ELF-1 (cell line): Measurements from ENCODE around the gene YOD1.

Experiments used
- DNase-seq: peaks from one replicate; pipeline ENCODE4 v3.0.0-alpha.2; 2016; ENCODE audit warnings: low read depth, low spot score

Gene YOD1

GRCh38 chr1:207051191-207051943, at the start of gene YOD1:
Gene YOD1 (minus strand): TSS chr1:207051208. CDS start chr1:207051030, 178 bp downstream.
- no peak for DNase-seq

- DNase-seq = no peak
Observed at GRCh38 chr1:207097871-207098324, 46.9 kb upstream of the YOD1 start.

- no peak for DNase-seq
Observed at GRCh38 chr1:207093944-207094343, 42.9 kb upstream of the YOD1 start.

DNA sequence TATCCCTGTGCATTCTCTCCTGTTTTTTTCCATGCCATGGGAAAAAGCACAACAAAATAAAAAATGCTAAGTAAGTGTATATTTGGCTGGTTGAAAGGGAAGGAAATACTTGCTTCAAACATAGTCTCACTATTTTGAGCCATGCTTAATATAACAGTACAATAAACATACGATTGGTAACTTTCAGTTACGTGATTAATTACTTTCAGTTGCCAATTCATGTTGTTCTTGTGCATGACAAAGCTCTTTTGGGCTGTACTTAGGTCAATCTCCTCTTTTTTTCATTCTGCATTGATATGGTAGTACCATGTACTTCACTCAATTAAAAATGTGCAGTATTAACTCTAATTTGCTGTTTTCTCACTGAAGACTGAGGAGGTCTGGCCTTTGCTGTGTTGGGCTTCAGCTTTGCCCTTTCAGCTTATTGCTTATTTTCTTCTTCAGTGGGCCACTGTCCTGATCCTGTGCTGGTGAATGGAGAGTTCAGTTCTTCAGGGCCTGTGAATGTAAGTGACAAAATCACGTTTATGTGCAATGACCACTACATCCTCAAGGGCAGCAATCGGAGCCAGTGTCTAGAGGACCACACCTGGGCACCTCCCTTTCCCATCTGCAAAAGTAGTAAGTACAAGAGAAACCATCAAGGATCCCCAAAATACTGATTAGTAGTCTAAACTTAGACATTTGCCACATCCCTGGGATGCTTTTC, 40.3 kb upstream of the YOD1 start:
- DNase-seq = no peak

- no peak for DNase-seq
Observed at GRCh38 chr1:207089627-207090355, 38.8 kb upstream of the YOD1 start.

DNA sequence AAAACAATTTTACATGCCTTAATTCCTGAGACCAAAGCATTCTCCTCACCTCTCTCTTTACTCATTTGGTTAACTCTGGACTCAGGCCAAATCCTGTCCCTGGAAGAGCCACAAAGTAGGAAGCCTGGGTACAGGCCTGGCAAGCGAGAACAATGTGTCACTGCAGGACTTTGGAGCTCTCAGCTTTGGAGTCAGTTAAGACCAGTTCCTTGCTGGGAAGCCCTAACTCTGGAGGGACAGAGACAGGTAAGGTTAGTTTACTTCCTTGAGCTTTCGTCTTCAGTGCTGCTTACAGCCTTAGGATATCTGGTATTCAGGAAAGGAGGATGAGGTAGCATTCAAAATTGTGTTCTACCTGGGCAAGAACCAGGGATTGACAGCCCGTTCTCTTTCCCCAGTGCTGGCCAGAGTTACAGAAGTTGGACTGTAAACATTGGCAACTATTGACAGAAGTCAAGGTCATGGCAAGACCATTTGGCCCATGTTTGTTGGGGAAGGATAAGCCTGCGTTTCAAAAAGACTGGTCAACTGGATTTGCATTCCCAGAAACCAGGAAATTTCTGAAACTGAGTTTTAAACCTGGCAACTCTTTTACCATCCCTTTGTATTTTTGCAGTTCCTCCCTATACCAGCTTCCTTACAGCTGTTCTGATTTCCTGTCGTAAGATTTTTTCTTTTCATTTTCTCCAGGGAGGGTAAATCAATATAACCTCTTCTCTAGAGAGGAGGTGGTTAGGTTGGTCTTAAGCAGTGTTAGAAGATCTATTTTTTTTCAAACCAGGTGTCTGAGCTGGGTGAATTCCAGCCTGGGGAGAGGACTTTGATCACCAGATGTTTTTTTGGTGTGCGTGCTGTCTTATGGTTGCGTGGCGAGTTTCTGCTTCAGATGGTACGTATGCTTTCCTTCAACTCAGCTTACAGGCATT, 38.0 kb upstream of the YOD1 start, which contains the start of gene C4BPB:
Gene C4BPB, plus strand, starts transcription at position 160 of the 926 bp plus-strand sequence. Its CDS starts 672 bp downstream, at position 832.
- peak; percentile 16 for DNase-seq

- DNase-seq = no peak
Observed at GRCh38 chr1:207088161-207088560, 37.2 kb upstream of the YOD1 start.

- DNase-seq = no peak
Observed at GRCh38 chr1:207085887-207086286, 34.9 kb upstream of the YOD1 start.

- DNase-seq = peak; percentile 75
Observed at GRCh38 chr1:207084701-207085180, 33.7 kb upstream of the YOD1 start.

GRCh38 chr1:207084232-207084631, 33.2 kb upstream of the YOD1 start:
- DNase-seq = no peak

DNA sequence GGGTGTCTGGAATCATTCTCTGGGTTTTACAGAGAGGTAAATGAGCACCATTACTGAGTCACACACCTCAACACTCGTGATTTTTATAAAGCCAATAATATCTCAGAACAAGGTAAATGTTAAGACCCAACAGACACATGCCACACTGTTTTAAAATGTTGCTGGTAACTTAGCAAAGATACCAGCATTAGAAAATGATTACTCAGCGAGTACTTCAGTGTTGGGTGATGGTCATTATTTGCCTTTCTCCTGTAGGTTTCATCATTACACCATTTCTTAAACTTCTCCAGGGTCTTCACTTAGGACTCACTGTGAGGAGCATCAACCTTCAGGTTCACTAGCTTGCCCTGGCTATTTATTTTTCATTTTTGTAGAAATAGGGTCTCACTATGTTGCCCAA, 30.8 kb upstream of the YOD1 start:
- DNase-seq = no peak

- no peak for DNase-seq
Observed at GRCh38 chr1:207081088-207081487, 30.1 kb upstream of the YOD1 start.

GRCh38 chr1:207079706-207080241, 28.8 kb upstream of the YOD1 start:
- DNase-seq = no peak

GRCh38 chr1:207078578-207079132, 27.6 kb upstream of the YOD1 start:
- no peak for DNase-seq

DNA sequence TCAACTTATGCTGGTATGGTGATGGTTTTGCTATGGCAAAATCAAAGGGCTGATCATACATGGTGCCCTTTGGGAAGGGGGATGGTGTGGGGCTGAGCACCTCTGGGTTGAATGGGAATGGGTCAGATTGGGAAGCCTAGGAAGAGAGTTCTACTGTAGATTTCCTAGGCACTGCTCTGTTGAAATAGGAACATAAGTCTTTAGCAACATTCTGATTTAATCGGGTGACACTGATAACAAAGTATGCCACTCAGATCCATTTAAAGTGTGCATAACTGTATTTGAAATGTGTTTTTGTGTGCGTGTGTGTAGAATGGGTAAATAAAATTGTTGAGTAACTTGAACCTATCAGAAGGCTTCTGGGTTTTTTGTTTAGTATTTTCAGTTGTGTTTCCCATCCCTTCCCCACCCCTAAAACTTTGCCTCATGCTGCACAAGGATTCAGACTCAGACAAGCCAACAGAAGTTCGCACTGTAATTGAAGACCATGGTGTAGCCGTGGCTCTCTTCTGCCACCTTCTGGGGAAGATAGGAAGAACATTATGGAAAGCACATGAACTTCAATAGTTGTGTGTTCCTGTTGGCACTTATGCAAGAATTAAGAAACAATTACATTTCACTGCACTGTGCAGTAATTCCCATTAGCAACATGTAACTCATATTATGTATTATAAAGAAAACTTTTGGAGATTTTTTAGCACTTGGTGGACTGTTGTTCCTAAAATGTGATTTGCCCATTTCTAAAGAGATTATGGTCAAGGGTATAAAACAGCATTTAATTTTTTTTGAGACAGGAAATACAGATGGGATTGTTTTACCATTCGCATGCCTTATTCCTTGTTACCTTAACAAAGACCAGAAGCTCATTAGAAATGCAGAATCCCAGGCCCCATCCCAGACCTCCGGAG, 26.7 kb upstream of the YOD1 start:
- peak; percentile 36 for DNase-seq

- no peak for DNase-seq
Observed at GRCh38 chr1:207077012-207077411, 26.0 kb upstream of the YOD1 start.

DNA sequence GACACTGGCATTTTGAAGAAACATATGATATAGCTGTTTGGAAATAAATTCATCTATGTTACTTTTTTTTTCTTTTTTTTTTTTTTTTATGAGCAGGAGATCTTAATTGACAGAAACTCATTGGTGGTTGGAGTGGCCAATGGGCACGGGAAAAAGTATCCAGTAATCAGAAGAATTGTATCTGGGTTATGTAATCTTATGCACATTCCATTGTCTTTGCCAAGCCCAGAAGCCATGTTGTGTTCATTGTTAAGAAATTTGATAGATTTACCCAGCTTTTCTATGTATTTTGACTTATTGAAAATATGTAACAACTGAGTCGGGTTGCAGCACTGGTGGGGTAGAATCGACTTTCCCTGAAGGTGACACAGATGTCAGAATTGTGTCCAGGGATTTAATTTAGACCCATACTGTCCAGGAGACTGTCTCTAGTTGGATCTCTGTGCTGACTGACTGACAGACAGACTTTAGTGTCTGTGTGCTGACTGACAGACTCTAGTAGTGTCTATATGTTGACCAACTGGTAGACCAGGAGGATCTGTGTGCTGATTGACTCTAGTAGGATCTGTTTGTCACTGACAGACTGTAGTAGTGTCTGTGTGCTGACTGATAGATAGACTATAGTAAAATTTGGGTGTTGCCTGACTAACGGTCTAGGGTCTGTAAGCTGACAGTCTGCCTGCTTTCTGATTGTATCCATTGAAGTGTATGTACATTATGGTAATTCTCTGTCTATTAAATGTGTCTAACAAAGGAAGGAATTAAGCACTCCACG, 25.4 kb upstream of the YOD1 start:
- DNase-seq = no peak
